NCI-H1436 treated with DMSO at 0.1 percent for 48 hours (cell line): ENCODE data around the gene PI4K2A.
"Not testable (repeated sequence)": the region's sequence is repeated elsewhere in the genome, so short reads cannot be mapped to it uniquely, and the experiment has no call there.

ENCODE experiments used
- DNase-seq: peaks from one replicate; lab custom pipeline; 2025; lab: John Stamatoyannopoulos, UW

Gene PI4K2A

DNA sequence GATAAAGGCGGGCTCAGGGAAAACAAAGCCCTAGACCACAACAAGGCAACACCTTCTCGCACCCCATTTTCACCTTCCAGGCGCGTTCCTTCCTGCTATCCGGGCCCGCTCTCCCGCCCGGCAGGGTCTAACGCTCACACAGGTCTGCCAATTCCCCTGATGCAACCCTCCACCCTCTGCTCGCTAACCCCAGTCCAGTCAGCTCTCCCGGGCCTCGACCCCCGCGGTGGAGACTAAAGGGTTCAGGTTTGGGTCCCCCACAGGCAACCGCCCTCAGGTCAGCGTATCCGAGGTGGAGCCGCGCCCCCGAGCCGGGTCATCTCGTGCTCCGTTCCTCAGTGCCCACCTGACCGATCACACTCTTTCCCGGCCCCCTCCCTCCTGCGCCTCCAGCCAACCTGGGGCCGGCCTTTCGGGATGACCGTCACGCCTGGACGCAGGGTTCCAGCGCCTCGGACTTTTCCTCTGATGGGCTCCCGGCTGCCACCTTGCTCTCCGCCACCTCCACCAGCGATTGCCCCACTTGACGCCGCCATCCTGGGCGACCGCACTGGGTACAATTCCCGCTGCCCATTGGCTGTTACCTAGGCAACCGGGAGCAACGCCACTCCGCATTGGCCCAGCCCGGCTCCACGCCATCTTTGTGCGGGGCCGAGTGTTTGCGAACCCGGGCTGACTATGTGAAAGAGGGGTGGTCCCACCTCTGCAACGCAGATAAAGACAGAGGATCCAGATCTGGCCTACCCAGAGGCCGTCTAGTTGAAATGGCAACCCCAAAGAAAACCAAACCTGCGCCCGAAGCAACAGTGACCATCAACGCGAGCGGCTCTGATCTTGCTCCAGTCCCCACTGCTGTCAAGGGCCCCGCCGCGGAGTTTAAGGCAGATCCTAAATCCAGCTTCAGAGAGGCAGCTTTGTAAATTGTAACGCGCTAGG lies 7.3 kb upstream of the PI4K2A start, which contains the start of gene MORN4:
Gene MORN4 (minus strand): TSS at position 552 of the 936 bp plus-strand sequence. CDS start 13,847 bp downstream, outside the sequence.
- DNase-seq = peak; percentile 65

DNA sequence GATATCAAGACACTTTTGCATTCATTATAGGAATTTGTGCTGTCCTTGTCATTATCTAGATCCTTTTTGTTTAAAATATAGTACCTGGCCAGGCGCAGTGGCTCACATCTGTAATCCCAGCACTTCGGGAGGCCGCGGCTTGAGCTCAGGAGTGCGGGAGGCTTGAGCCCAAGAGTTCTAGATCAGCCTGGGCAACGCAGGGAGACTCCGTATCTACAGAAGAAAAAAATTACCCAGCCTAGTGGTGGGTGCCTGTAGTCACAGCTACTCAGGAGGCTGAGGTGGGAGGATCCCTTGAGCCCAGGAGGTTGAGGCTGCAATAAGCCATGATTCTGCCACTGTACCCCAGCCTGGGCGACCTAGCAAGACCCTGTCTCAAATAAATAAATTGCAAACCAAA lies 6.5 kb upstream of the PI4K2A start:
- no peak for DNase-seq

DNA sequence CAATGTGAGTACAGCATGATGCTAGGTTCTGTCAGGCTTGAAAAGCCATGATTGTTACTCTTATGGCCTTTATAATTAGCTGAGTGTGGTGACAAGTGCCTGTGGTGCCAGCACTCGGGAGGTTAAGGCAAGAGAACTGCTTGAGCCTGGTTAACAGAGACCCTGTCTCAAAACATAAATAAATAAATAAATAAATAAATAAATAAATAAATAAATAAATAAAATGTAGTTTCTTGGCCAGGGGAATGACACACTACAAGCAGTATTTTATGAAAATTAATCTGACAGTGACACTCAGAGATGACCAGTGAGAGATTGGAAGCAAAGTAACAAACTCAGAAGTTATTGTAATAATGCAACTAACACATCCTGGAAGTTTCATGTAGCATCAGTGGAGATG lies 4.9 kb upstream of the PI4K2A start:
- no peak for DNase-seq

DNA sequence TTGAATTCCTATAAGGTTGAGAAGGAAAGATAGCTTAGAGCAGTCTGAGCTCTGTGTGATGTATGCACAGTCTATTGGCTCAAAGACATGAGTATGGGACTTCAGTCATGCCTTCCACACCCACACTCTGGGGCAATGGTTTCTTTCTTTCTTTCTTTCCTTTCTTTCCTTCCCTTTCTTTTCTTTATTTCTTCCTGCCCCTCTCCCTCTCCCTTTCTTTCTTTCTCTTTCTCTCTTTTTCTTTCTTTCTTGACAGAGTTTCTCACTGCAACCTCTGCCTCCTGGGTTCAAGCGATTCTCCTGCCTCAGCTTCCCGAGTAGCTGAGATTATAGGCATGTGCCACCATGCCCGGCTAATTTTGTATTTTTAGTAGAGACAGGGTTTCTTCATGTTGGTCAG lies 1.4 kb upstream of the PI4K2A start:
- not testable (repeated sequence) for DNase-seq

DNA sequence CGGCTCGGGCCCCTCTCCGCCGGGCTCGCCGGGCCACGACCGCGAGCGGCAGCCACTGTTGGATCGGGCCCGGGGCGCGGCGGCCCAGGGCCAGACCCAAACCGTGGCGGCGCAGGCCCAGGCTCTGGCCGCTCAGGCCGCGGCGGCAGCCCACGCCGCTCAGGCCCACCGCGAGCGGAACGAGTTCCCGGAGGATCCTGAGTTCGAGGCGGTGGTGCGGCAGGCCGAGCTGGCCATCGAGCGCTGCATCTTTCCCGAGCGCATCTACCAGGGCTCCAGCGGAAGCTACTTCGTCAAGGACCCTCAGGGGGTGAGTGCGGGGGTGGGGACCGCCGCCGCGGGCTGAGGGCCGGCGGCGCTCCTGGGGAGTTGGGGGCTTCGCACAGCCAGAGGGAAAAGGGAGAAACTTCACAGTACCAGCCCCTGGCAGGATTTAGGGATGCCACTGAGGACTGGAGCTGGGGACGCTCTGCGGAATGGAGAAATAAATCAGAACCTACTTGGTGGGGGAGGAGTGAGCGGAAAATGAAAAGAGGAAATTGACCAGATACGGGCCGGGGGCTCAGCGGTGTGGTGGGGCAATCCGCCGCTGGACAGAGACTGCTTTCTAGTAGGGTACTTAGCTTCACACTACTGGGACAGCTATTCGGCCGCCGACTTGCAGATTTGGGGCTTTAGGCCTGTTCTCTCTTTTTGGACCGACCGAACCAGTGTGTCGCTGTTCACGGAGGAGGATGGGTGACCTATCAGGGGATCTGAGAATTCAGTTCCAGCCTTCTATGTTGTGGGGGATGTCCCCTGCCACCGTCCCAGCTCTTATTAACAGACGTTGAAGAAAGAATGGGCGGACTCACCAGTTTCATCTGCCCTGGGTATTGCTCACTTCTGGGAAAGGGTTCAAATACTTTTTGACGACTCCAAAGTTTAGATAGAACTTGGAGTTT lies 669 bp downstream of the PI4K2A start:
- DNase-seq = no peak

DNA sequence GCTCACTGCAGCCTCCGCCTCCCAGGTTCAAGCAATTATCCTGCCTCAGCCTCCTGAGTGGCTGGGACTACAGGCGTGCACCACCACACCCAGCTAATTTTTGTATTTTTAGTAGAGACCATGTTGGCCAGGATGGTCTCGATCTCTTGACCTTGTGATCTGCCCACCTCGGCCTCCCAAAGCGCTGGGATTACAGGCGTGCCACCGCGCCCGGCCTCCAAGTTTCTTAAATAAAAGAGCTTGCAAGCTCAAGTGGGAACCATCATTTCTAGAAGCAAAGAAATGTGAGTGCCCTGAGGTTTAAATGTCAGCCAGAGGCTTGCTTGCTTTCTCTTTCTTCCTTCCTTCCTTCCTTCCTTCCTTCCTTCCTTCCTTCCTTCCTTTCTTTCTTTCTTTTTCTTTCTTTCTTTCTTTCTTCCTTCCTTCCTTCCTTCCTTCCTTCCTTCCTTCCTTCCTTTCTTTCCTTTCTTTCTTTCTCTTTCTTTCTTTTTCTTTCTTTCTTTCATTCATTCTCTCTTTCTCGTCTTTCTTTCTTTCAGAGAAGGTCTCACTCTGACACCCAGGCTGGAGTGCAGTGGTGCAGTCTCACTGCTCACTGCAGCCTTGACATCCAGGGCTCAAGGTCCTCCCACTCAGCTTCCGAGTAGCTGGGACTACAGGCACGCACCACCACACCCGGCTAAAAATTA lies 2.1 kb downstream of the PI4K2A start:
- not testable (repeated sequence) for DNase-seq

DNA sequence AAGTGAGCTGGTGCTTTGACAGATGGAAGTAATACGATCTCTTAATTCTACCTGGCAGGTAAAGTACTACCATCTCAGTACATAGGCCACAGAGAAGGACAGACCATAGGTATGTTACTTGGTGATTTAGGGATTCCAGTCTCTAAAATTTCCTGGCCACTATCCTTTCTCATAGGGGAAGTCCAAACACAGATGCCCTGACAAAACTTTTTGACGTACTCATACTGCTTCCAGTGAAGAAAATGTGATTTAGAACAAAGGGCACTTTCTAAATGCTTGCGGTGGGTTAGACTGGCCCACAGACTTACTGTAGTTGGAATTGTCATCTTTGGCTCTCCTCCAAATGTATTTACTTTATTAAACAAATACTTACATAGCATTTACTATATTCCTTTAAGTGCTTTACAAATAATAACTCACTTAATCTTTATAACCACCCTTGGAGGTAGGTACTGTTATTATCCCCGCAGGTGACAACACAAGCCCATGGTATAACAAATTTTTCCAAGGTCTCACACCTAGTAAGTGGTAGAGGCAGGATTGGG lies 3.0 kb downstream of the PI4K2A start:
- no peak for DNase-seq

DNA sequence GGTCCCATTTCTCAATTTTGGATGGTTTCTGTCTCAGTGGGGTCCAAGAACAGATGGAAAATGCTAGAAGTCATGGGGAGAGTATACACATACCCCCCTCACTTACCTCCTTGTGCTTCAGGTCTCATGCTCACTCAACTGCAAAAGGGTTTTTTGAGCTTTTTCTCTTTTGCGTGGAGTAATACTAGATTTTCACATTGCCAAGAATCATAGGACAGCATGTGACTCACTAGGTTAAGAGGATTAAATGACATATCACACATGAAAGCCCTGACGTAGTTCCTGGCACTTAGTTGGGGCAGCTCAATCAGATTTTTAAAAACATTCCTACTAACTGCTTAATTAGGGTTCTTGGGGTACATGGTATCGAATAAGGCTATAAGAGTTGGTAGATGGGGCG lies 4.5 kb downstream of the PI4K2A start:
- DNase-seq = no peak

DNA sequence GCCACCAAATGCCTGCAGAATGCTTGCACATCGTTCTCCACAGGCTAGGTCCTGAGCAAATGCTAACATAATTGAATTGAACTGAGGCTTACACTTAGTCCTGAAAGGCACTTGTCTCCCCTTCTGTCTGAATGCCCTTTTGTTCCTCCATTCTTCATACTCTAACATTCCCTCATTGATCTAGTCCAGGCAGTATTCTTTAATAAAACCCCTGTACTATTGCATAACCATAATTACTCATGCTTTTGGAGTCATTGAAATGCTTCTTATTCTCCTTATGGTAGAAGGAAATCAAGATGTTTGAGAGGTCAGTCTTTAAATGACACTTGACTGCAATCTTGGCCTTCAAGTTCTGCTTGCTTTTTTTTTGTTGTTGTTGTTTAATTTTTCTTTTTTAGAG lies 7.1 kb downstream of the PI4K2A start:
- DNase-seq = no peak

DNA sequence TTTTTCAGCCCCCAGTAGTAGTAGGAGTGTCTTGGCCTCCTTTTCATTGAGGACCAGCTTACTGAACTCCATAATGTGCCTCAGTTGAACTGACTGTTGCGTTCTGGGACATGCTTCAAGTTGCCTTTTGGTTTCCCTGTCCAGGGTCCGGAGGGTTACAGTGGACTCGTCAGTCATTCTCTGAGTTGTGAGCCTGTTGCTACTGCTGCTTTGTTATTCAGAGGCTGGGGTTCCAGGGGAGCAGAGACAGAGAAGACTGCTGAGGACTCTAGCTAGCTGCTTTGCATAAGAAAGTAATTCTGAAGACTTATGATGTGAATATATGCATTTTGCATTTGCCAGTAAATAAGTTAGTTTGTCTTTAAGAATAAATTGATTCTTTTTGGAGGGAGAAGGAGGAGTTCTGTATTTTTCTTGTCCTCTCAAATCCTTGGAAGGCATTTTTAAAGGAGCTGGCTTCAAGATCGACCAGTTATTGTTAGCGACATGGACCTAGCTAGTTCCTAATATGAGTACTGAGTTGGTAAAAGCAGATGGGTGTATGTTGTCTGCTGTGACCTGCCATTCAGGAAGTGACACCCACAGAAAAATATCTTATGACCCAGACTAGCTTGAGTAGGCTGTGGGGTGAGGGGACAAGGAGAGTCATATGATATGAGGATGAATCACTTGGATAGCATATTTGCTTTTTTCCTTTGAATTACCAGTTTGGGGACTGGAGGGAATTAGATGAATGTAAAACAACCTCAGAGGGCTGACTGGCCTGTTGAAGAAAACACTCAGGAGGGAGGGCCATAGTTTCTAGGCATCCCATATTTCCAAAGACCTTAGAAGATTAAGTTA lies 8.3 kb downstream of the PI4K2A start:
- DNase-seq = no peak

DNA sequence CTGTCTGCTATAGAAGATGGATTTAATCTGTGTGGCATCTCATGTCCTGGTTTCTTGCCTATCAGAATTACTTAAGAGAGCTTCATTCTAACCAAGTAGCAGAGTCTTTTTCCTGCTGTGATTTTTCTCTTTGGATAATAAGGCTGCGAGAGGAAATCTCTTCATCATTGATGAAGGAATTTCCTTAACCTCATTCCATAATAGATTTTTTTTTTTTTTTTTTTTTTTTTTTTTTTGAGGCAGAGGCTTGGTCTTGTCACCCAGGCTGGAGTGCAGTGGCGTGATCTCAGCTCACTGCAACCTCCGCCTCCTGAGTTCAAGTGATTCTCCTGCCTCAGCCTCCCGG lies 8.9 kb downstream of the PI4K2A start:
- not testable (repeated sequence) for DNase-seq

DNA sequence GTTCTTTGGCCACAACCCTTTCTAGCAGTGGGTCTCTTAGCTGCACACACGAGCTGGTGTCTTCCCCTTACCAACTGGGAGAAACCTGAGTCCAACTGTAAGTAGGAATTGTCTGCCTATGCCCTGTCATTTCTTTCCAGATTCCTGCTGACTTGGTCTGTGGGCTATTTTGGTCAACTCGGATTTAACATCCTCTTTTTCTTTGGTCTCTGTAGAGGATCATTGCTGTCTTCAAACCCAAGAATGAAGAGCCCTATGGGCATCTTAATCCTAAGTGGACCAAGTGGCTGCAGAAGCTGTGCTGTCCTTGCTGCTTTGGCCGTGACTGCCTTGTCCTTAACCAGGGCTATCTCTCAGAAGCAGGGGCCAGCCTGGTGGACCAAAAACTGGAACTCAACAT lies 10.3 kb downstream of the PI4K2A start:
- DNase-seq = no peak

DNA sequence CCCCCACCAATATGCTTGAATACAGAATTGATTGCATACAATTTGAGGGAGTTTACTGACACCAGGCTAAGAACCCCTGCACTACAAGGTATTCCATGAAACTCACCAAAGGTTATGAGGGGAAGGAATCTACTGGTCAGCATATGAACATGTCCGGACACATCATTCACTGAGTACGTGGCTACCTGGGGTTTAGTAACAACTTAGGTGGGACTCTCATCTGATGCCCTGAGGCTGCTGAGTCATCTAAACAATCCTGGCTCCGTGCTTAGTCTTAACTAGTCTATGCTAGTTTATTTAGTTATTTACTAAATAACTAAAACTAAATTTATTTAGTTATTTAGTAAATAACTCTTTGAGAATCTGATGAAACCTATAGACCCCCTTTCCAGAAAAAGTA lies 11.3 kb downstream of the PI4K2A start:
- no peak for DNase-seq

DNA sequence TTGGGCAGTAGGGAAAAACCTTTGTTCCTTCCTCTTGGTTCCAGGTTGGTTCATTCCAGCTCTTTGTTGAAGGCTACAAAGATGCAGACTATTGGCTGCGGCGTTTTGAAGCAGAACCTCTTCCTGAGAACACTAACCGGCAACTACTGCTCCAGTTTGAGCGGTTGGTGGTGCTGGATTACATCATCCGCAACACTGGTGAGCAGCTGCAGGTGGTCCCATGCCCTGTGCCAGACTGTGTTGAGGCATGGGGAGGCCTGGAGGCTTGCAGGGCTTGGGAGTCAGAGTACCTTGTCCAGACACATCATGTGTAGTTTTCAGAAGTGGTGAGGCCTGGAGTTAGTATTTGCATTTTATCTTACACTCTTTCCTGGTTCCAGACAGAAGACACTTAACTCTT lies 16.3 kb downstream of the PI4K2A start:
- no peak for DNase-seq

DNA sequence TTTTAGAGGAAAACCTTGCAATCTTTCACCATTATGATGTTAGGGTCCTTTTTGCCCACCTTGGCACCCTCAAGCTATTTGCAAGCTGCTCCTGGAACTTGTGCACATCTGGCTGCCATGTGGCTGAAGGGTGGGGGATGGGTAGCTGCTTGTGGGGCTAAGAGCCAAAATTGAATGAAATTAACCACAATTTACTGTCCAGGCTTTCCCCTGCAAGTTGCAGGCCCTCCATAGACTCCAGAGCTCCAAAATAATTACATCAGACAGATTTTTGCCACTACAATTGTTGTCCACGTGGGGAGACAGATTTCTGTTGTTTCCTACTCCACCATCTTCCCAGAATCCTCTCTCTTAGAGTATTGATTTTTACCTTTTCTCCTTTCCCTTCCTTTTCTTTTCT lies 19.1 kb downstream of the PI4K2A start:
- DNase-seq = no peak

DNA sequence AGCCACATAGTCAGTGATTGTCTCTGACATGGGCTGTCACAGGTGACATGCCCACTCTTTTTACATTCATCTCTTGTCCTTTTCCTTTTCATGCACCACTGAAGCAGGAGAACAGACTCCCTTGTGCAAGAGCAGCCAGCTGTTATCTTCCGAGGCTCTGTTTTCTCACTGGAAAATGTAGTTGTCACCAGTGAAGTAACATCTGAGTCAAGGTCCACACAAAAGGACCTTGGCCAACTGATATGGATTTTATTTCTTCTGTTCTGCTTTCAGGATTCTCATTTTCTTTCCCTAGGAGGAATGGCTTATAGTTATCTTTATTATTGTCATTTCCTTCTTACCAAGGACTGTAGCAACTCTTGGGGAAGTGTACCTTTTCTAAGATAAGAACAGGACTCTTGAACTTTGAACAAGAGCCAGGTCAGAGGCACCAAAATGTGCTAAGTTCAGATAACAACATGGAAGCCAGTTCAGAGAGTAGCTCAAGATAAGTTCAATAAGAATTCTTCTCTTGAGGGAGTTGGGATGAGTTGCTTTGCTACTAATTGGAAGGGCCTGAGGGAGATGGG lies 23.9 kb downstream of the PI4K2A start:
- no peak for DNase-seq

DNA sequence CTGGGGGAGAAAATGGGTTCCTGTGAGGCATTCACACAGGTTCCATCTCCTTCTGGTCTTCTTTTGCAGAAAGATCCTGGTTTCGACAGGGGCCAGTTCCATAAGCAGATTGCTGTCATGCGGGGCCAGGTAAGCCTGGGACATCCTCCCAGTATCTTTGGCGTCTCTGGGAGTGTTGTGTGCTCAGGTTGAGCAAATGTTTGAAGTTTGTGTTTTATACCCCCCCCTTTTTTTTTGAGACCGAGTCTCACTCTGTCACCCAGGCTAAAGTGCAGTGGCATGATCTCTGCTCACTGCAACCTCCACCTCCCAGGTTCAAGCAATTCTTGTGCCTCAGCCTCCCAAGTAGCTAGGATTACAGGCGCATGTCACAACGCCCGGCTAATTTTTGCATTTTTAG lies 26.5 kb downstream of the PI4K2A start:
- no peak for DNase-seq

DNA sequence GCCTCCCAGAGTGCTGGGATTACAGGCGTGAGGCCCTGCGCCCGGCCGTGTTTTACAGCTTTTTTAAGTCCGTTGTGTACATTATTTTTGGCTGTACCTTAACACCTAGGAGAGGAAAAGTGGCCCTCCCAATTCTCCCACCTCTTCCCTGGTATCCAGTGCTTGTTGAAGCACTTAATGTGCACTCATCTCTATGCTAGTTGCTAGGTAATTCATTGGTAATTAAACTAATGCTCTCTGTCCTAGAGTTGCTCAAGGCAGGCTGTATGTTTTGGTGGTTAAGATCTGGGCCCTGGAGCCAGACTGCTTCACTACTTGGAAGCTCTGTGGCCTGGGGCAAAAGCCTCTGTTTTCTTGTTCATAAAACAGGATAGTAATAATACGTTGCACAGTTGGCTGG lies 27.0 kb downstream of the PI4K2A start:
- no peak for DNase-seq

DNA sequence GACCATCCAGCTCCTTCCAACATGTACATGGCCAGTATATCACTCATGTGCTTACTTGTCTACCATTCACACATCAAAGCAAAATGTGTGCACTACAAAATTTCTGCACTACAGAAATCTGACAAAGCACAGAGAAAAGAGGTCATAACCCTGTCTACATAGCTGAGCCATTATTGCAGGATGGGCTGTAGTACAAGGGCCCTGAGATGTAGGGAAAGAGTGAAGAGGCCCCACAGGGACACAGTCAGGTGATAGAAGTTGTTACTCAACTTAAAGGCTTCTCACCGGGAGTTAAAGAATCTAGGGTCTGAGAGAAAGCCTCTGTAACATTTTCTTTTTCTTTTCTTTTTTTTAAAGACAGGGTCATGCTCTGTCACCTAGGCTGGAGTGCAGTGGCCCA lies 29.1 kb downstream of the PI4K2A start:
- DNase-seq = no peak

DNA sequence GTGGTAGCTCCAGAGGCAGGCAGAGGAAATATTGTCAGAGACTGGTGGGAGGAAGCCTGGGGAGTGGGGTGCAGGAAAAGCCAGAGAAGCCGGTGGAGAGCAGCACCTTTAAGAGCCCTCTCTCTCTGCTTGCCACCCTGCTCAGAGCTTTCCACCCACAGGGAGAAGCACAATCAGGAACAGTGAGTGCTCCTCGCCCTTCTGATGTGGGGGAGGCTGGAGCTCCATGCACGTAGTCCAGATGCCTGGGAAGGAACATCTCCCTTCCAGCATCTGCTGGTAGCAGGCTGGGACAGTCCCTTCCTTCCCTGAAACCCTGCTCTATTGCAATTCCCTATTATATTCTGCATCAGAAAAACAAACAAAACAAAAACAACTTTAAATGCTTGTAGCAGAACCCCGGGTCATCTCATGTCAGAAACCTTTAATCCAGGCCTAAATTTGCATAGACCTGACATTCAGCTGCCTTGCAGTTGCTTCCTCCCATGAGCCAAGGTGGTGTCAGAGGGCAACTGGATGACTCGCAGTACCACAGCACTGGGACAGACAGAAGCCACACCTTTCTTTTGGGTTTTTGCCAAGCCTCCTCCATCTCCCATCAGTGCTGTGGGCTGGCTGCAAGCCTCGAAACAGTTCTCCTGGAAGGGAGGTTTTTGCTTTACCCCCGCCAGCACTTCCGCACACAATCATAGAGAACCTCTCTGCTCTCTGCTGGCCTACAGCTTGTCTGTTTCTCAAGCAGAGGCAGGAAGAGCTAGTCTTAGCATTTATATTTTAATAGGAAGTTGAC lies 33.5 kb downstream of the PI4K2A start:
- no peak for DNase-seq
